OCI-LY1 (cell line): Measurements from ENCODE around the gene ABHD3.
A peak's percentile ranks its signal among the peaks of the same experiment; 100 is the strongest.

Experiments used
- H2AFZ ChIP-seq: fragments of 200-600 bp; sonication (generic), shearing (Covaris generic); 2 replicates; pipeline ENCODE4 v1.6.0; 2014; ENCODE audit warnings: antibody characterized with exemption, mild to moderate bottlenecking, low read length
- H3F3A ChIP-seq: fragments of 200-600 bp; sonication (generic), shearing (Covaris generic); 2 replicates; pipeline ENCODE4 v1.6.0; 2014; ENCODE audit warnings: mild to moderate bottlenecking, antibody characterized with exemption, low read length, moderate library complexity; ENCODE audit not compliant: insufficient read depth
- H3K27ac ChIP-seq: fragments of 200-600 bp; sonication (generic); 2 replicates; pipeline ENCODE4 v1.5.1; 2014; ENCODE audit warnings: low read length, mixed run types, mild to moderate bottlenecking, low read depth; ENCODE audit not compliant: poor library complexity, severe bottlenecking
- H3K27me3 ChIP-seq: fragments of 200-600 bp; sonication (generic); 2 replicates; pipeline ENCODE4 v1.6.0; 2014; ENCODE audit warnings: antibody characterized with exemption, mild to moderate bottlenecking, low read length, moderate library complexity; ENCODE audit not compliant: insufficient read depth
- H3K36me3 ChIP-seq: fragments of 200-600 bp; sonication (generic); 2 replicates; pipeline ENCODE4 v1.6.1; 2014; ENCODE audit warnings: mild to moderate bottlenecking, antibody characterized with exemption, low read length, moderate library complexity, mixed read lengths; ENCODE audit not compliant: insufficient read depth
- H3K4me1 ChIP-seq: fragments of 200-600 bp; sonication (generic); 2 replicates; pipeline ENCODE4 v1.5.1; 2014; ENCODE audit warnings: mild to moderate bottlenecking, low read length, moderate library complexity; ENCODE audit not compliant: insufficient read depth, severe bottlenecking
- H3K4me2 ChIP-seq: fragments of 200-600 bp; sonication (generic), shearing (Covaris generic); 2 replicates; pipeline ENCODE4 v1.6.1; 2014; ENCODE audit warnings: low read length
- H3K4me3 ChIP-seq: fragments of 200-600 bp; sonication (generic); 2 replicates; pipeline ENCODE4 v1.5.1; 2014; ENCODE audit warnings: low read length, low read depth, mild to moderate bottlenecking, mixed read lengths; ENCODE audit not compliant: poor library complexity, severe bottlenecking
- H3K79me2 ChIP-seq: fragments of 200-600 bp; shearing (Covaris generic); 2 replicates; pipeline ENCODE4 v1.6.1; 2016; ENCODE audit warnings: mixed run types, low read length, mixed read lengths; ENCODE audit not compliant: insufficient read depth
- H3K9ac ChIP-seq: fragments of 200-600 bp; sonication (generic), shearing (Covaris generic); 2 replicates; pipeline ENCODE4 v1.6.1; 2014; ENCODE audit warnings: mild to moderate bottlenecking, low read length, mixed read lengths
- H3K9me2 ChIP-seq: fragments of 200-600 bp; sonication (generic), shearing (Covaris generic); 2 replicates; pipeline ENCODE4 v1.6.1; 2014; ENCODE audit warnings: low read depth, mild to moderate bottlenecking, low read length, mixed read lengths
- H3K9me3 ChIP-seq: fragments of 200-600 bp; shearing (Covaris generic); 2 replicates; pipeline ENCODE4 v1.6.1; 2014; ENCODE audit warnings: low read length, mixed read lengths
- H4K20me1 ChIP-seq: fragments of 200-600 bp; sonication (generic), shearing (Covaris generic); 2 replicates; pipeline ENCODE4 v1.6.0; 2016; ENCODE audit warnings: mild to moderate bottlenecking, low read length; ENCODE audit not compliant: insufficient read depth
- EZH2 ChIP-seq: fragments of 200-600 bp; sonication (generic), shearing (Covaris generic); IDR thresholded peaks from 2 replicates; pipeline ENCODE4 v1.8.0; 2017; ENCODE audit warnings: borderline replicate concordance, mixed run types, mild to moderate bottlenecking, antibody characterized with exemption, low read length, moderate library complexity, mixed read lengths
- TF ChIP-seq, protein P1 (sequence below): fragments of 200-600 bp; sonication (generic), shearing (Covaris generic); IDR thresholded peaks from 2 replicates; pipeline ENCODE4 v1.5.1; 2017; ENCODE audit warnings: mild to moderate bottlenecking, antibody characterized with exemption, low read length, moderate library complexity, mixed read lengths

ABHD3 gene

DNA sequence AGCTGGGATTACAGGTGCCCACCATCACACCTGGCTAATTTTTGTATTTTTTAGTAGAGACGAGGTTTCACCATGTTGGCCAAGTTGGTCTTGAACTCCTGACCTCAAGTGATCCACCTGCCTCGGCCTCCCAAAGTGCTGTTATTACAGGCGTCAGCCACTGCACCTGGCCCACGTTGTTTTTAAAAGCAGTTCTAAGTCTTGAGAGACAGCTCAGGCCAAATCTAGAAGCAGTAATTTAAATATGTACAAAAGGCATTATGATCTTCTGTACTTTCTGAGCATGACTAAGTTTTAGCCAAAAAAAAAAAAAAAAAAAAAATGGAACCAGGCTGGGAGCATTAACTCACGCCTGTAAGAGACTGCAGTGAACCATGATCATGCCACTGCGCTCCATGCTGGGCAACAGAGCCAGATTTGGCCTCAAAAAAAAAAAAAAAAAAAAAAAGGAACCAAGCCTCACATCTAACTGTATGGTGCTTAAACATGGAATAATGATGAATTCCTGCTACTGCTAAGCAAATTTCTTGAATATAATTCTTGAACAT, 4.0 kb downstream of the ABHD3 start:
- no peaks in the 10 kb centered on the region for H3K9me3 ChIP-seq
- TF ChIP-seq, protein P1, sequence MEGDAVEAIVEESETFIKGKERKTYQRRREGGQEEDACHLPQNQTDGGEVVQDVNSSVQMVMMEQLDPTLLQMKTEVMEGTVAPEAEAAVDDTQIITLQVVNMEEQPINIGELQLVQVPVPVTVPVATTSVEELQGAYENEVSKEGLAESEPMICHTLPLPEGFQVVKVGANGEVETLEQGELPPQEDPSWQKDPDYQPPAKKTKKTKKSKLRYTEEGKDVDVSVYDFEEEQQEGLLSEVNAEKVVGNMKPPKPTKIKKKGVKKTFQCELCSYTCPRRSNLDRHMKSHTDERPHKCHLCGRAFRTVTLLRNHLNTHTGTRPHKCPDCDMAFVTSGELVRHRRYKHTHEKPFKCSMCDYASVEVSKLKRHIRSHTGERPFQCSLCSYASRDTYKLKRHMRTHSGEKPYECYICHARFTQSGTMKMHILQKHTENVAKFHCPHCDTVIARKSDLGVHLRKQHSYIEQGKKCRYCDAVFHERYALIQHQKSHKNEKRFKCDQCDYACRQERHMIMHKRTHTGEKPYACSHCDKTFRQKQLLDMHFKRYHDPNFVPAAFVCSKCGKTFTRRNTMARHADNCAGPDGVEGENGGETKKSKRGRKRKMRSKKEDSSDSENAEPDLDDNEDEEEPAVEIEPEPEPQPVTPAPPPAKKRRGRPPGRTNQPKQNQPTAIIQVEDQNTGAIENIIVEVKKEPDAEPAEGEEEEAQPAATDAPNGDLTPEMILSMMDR = no peak
- no peak for TF ChIP-seq EZH2
- H3K27me3 ChIP-seq = no peaks in the 10 kb centered on the region
- peaks cover 19% of the 10 kb centered on the region for H3K79me2 ChIP-seq
- H2AFZ ChIP-seq = no peak overlapping the region
- peak overlapping the region; percentile 94; the same call in 1 of the 2 replicates for H3K4me2 ChIP-seq
- no peaks in the 10 kb centered on the region for H3K9me2 ChIP-seq
- H3K27ac ChIP-seq = peak overlapping the region; percentile 95
- H3K4me3 ChIP-seq = no peak overlapping the region
- H3K9ac ChIP-seq = no peak overlapping the region
- H4K20me1 ChIP-seq = no peaks in the 10 kb centered on the region
- H3K36me3 ChIP-seq = peaks cover 68% of the 10 kb centered on the region
- peaks cover 32% of the 10 kb centered on the region for H3K4me1 ChIP-seq
- no peaks in the 10 kb centered on the region for H3F3A ChIP-seq

DNA sequence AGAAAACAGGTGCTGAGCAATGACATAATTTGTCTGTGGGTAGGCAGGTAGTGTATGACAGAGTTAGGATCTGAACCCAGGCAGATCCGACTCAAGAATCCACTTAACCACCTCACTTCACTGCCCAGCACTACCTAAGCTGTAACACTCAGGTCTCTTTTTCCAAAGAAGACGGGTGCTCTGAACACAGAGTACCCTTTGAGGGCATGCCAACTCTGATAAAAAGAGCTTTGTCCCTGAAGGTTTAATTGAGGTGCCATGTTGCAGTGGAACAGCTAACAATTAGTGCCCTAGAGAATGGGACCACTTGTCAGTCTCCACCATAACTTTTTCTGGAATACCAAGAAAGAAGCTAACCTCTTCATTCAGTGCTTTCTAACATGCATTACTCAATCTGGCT, 11.3 kb downstream of the ABHD3 start:
- no peak for TF ChIP-seq EZH2
- TF ChIP-seq, protein P1 = no peak
- no peak overlapping the region for H3K27ac ChIP-seq
- peaks cover 6% of the 10 kb centered on the region; the same call in 1 of the 2 replicates for H3K9me3 ChIP-seq
- no peak overlapping the region for H3K9ac ChIP-seq
- peaks cover 97% of the 10 kb centered on the region for H3K36me3 ChIP-seq
- 0 out of 2 replicates have a peak, but pooled peaks cover 3% of the 10 kb centered on the region for H3K79me2 ChIP-seq
- no peak overlapping the region for H3K4me3 ChIP-seq
- no peaks in the 10 kb centered on the region for H3F3A ChIP-seq
- H3K9me2 ChIP-seq = no peaks in the 10 kb centered on the region
- no peak overlapping the region for H3K4me2 ChIP-seq
- no peaks in the 10 kb centered on the region for H3K27me3 ChIP-seq
- H2AFZ ChIP-seq = no peak overlapping the region
- no peaks in the 10 kb centered on the region for H3K4me1 ChIP-seq
- no peaks in the 10 kb centered on the region for H4K20me1 ChIP-seq

DNA sequence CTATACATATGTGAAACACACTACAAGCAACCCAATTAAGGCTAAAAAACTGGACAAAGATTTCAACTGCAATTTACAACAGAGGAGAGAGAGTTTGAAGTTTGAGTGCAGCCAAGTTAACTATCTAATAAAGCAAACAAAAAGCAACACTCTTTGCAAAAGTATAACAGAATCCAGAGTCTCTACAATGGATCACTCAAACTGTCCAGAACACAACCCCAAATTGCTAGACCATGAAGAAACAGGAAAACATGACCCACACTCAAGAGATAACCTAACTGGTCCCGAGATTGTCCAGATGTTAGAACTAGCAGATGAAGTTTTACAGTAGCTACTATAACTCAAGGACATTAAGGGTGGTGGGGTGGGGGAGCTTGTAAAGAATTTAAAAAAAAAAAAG, 14.8 kb downstream of the ABHD3 start:
- Histone ChIP-seq H3K4me3 (no peak overlapping the region), H3K4me2 (no peak overlapping the region), H3K9me2 (no peaks in the 10 kb centered on the region), H3K9ac (no peak overlapping the region), H3K79me2 (0 out of 2 replicates have a peak, but pooled peaks cover 5% of the 10 kb centered on the region), H3K27me3 (no peaks in the 10 kb centered on the region), H3K4me1 (peaks cover 25% of the 10 kb centered on the region), H3K36me3 (peaks cover 90% of the 10 kb centered on the region), H3K27ac (no peak overlapping the region), H4K20me1 (no peaks in the 10 kb centered on the region), H2AFZ (no peak overlapping the region), H3K9me3 (peaks cover 6% of the 10 kb centered on the region; the same call in 1 of the 2 replicates), H3F3A (0 out of 2 replicates have a peak, but pooled peaks cover 5% of the 10 kb centered on the region)
- no peak for TF ChIP-seq EZH2
- TF ChIP-seq, protein P1 = no peak
